Measurements from ENCODE around the gene KYNU. TPM values are rescaled to one million over a fixed set of nuclear protein-coding genes. Genes with fewer than 3 reads are reported as not detected.

KYNU gene
- total RNA-seq, 2 donors from 2014 or later: 0.34 to 1.1 TPM

- H3K36me3 ChIP-seq: no peaks in the 10 kb centered on the region
- no peaks in the 10 kb centered on the region for H3K9me3 ChIP-seq
- H3K4me3 ChIP-seq: no peak overlapping the region
- 93% methylated on average over 2 of the region's 2 CpGs for WGBS
- DNase-seq (ENCODE audit: low spot score): no peak
- H3K27me3 ChIP-seq (replicated peaks; ENCODE audit: insufficient read depth): no peaks in the 10 kb centered on the region
- TF ChIP-seq POLR2A (IDR thresholded peaks at IDR 0.05): no peak
- H3K4me1 ChIP-seq (replicated peaks): no peaks in the 10 kb centered on the region
- no peak overlapping the region for H3K27ac ChIP-seq
- intact Hi-C loops (cut with DNase I): loop anchor here (10.0 kb wide), 1 partner anchor 192 kb away; no protein-coding TSS in a partner anchor
These were observed 109.6 kb downstream of the KYNU start for GRCh38 chr2:142987044-142987443.

- no peak for DNase-seq (ENCODE audit: low spot score)
- TF ChIP-seq POLR2AphosphoS5 (IDR thresholded peaks at IDR 0.05): no peak
- peak; percentile 41 to 53 (median 47) for TF ChIP-seq CTCF (IDR thresholded peaks at IDR 0.05)
- Histone ChIP-seq H3K4me3 (no peak overlapping the region), H3K4me1 (replicated peaks) (no peaks in the 10 kb centered on the region), H3K9me3 (no peaks in the 10 kb centered on the region), H3K27me3 (replicated peaks; ENCODE audit: insufficient read depth) (no peaks in the 10 kb centered on the region), H3K36me3 (no peaks in the 10 kb centered on the region), H3K27ac (no peak overlapping the region)
- WGBS: 40% methylated on average over 5 of the region's 5 CpGs
- intact Hi-C loops (cut with DNase I): loop anchor here (10.0 kb wide), 1 partner anchor 195 kb away; no protein-coding TSS in a partner anchor
These were observed 112.1 kb downstream of the KYNU start for GRCh38 chr2:142989273-142990204.

GRCh38 chr2:142991295-142991694 is 113.8 kb downstream of the KYNU start:
- H3K27me3 ChIP-seq (replicated peaks; ENCODE audit: insufficient read depth): no peaks in the 10 kb centered on the region
- no peaks in the 10 kb centered on the region for H3K36me3 ChIP-seq
- no peak overlapping the region for H3K4me3 ChIP-seq
- H3K9me3 ChIP-seq: no peaks in the 10 kb centered on the region
- intact Hi-C loops (cut with DNase I): no loop called here
- TF ChIP-seq CTCF (IDR thresholded peaks at IDR 0.05): no peak
- no peak for DNase-seq (ENCODE audit: low spot score)
- 67% methylated on average over 3 of the region's 3 CpGs for WGBS
- H3K4me1 ChIP-seq (replicated peaks): no peaks in the 10 kb centered on the region
- H3K27ac ChIP-seq: no peak overlapping the region

GRCh38 chr2:142992840-142993239 is 115.4 kb downstream of the KYNU start:
- Histone ChIP-seq H3K4me1 (replicated peaks) (no peaks in the 10 kb centered on the region), H3K27me3 (replicated peaks; ENCODE audit: insufficient read depth) (no peaks in the 10 kb centered on the region), H3K36me3 (no peaks in the 10 kb centered on the region), H3K4me3 (no peak overlapping the region), H3K9me3 (no peaks in the 10 kb centered on the region), H3K27ac (no peak overlapping the region)
- TF ChIP-seq POLR2AphosphoS5 (IDR thresholded peaks at IDR 0.05) (no peak), CTCF (IDR thresholded peaks at IDR 0.05) (no peak), POLR2A (IDR thresholded peaks at IDR 0.05) (no peak)
- DNase-seq (ENCODE audit: low spot score): no peak
- 48% methylated on average over 4 of the region's 4 CpGs for WGBS
- intact Hi-C loops (cut with DNase I): no loop called here

- 24% methylated on average over 2 of the region's 2 CpGs for WGBS
- no peak for DNase-seq (ENCODE audit: low spot score)
- Histone ChIP-seq H3K4me1 (replicated peaks) (no peaks in the 10 kb centered on the region), H3K36me3 (no peaks in the 10 kb centered on the region), H3K4me3 (no peak overlapping the region), H3K9me3 (no peaks in the 10 kb centered on the region), H3K27me3 (replicated peaks; ENCODE audit: insufficient read depth) (no peaks in the 10 kb centered on the region), H3K27ac (no peak overlapping the region)
- intact Hi-C loops (cut with DNase I): no loop called here
- TF ChIP-seq POLR2AphosphoS5 (IDR thresholded peaks at IDR 0.05) (no peak), POLR2A (IDR thresholded peaks at IDR 0.05) (no peak), CTCF (IDR thresholded peaks at IDR 0.05) (no peak)
These were observed 116.3 kb downstream of the KYNU start for GRCh38 chr2:142993771-142994170.
